HPDE6-E6E7 (cell line): ENCODE results near the gene AP4B1.
A peak's percentile ranks its signal among the peaks of the same experiment; 100 is the strongest.

Source experiments
- DNase-seq: peaks from one replicate; pipeline ENCODE4 v3.0.0; 2011; ENCODE audit warnings: missing footprints; ENCODE audit errors: extremely low spot score

AP4B1 gene

GRCh38 chr1:113930499-113931161 lies 26.0 kb upstream of the AP4B1 start:
- peak; percentile 36 for DNase-seq

GRCh38 chr1:113929750-113930498 lies 25.3 kb upstream of the AP4B1 start:
- peak; percentile 41 for DNase-seq

DNA sequence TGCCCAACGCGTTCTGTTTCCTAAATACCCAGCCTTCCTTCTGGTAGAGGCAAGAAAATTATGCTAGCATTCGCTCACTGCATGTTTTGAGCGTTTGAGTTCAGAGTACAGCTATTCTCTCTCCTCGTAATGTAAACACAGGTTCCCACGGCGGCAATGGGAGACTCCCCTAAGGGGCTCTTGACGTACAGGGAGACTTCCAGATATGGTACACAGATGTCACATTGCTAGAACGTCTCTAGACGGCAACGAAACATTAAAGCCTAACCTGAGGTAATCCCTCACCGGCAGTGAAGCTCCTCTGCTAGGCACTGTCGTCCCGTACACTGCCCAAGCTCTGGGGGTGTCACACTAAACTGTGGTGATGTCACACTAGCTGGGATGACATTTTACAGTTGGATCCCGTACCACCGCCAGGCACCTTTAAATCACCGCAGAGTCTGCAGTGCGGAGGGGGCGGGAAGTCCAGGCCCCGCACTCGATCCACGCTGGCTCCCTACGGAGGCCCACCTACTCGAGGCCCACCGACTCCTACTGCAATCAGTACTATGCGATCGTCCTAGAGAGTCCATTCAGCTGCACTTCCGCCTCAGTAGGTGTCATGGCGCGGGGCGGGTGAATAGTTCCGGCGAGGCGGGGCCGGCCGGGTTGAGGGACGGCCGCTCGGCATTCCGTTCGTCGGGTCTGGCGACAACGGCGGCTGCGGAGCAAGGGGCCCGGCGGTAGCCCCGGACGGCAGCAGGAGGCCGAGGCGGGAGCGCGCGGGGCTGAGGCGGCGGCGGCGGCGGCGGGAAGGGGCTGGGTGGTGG lies 24.5 kb upstream of the AP4B1 start, which contains the start of gene HIPK1:
Gene HIPK1, plus strand, starts transcription at position 384 of the 809 bp plus-strand sequence.
- peak; percentile 83 for DNase-seq

DNA sequence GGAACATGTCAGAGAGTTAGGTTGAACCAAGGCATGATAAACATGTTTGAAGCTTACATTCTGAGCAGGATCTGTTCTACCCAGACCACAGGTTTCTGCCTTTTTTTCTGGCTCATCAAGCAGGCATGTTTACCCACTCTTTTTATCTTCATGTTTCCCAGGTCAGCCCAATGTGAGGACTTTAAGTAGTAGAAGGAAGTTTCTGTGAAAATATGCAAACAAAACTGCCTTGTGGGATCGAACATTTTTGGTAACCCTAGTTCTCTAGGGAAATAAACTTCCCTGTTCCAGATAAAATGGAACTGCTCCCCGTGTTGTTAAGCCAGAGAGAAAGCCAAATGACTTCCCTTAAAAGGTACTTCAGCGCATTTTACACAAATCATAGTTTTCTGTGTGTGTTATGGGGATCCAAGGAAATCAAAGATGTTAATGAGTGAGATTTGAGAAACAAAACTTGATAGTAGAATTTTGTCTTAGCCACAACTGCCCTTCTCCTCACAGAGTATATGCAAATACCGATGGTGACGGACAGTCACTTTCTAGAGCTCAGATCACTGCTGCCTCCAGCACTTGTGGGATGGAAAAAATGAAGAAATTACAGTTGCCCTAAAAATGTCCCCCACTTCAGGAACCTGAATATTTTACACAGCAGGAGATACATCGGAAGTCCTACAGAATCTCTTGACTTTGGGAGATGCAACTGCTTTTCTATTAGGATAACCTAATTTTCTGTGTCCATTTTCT lies 23.8 kb upstream of the AP4B1 start:
- DNase-seq: no peak

GRCh38 chr1:113924473-113924872 lies 19.9 kb upstream of the AP4B1 start:
- no peak for DNase-seq

- no peak for DNase-seq
Measured at GRCh38 chr1:113922957-113923356, 18.4 kb upstream of the AP4B1 start.

DNA sequence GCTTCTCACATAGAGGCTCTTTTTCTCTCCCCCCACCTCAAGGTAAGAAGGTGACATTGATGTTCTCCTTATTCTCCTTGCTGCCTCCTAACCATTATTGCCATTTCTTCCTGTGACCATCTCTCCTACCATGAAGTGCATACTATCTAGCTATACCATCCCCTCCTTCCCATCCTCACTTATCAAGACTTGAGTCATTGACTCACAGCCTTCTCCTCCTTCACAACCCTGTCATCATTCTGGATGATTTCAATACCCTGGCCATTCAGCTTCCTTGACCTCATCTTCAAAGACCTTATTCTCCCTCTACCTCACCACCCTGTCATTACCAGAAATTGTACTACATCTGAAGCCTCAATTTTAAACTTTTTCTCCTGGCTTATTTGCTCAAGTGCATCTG lies 13.6 kb upstream of the AP4B1 start:
- no peak for DNase-seq

GRCh38 chr1:113917400-113918082 lies 12.9 kb upstream of the AP4B1 start:
- peak; percentile 66 for DNase-seq

GRCh38 chr1:113916974-113917373 lies 12.4 kb upstream of the AP4B1 start:
- no peak for DNase-seq

- DNase-seq: no peak
Measured at GRCh38 chr1:113913887-113914664, 9.5 kb upstream of the AP4B1 start.

- DNase-seq: no peak
Measured at GRCh38 chr1:113913312-113913668, 8.7 kb upstream of the AP4B1 start.

DNA sequence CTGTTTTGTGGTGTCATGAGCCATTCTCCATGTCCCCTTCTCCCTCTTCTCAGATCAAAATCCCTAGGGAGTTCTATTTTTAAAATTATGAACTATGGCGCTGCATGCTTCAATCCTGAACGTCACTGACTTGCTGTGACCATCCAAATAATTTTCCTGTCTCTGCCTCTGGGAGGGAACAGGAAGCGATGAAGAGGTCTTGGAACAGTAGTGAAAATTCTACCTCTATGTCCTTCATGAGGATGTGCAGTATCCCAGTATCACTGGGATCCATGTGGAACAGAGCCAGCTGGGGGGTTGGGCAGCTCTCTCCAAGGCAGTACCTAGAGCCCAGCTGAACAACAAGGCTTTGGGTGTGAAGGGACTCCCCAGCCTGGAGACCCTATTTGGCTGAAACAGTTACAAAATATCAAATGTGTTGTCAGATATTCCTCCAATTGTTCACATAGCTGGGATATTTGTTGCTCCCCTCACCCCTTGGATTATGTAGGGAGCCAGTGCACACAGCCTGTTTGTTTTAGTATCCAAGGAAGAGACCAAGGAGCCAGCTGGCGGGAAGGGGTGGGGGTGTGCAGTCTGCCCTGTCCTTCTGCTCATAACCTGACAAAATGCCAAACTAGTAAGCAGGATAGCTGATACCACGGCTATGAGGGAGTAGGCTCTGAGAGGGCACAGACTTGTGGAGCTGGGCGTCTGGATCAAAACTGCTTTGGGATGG lies 8.2 kb upstream of the AP4B1 start:
- no peak for DNase-seq

- DNase-seq: no peak
Measured at GRCh38 chr1:113905435-113905861, 849 bp upstream of the AP4B1 start.

DNA sequence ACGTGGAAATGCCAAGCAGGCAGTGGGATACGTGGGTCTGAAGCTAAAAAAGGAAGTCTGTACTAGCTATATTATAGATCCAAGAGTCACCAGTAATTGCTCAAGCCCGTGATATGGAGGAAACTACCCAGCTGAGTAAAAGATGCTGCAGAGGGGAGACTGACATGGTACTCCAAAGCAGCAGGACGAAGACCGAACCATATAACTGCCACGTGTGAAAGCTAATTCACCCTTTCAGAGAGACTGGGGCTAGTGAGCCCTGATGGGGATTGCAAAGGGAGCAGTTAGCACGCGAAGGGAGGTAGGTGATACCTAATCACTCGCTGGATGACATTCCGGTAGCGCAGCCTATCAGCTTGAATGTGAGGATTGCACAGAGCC lies 316 bp downstream of the AP4B1 start:
- peak; percentile 40 for DNase-seq

DNA sequence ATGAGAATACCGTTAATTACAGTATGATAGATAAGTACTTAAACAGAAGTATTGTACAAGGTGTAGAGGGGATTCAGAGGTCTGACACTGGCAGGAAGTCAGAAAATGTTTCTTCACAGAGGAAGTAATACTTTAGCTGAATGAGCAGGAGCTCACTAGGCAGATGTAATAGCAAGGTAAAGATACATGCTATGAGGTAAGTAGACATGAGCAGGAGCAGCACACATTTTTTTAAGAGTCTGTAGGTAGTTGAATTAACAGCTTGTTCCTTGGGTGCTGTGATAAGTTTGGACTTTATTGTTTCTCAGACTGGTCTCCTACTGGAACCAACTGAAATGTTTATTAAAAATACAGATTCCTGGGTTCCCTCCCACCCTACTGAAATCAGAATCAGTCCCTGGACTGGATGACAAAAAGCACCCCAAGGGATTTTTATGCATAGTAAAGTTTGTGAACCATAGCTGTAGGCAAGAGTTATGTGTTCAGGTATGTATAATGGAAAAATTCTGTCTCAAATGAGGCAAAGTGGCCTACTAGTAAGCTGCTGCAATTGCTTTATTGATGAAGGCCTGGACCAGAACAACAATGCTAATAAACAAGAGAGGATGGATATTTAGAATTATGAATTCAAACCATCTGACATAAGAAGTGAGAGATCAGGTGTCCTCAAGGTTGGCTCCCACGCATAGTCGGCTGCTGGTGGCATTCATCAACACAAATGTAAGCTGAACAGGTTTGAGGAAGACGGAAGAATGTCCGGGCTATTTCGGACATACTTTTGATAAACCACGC lies 902 bp downstream of the AP4B1 start:
- no peak for DNase-seq

GRCh38 chr1:113901191-113901590 lies 3.4 kb downstream of the AP4B1 start:
- DNase-seq: no peak

DNA sequence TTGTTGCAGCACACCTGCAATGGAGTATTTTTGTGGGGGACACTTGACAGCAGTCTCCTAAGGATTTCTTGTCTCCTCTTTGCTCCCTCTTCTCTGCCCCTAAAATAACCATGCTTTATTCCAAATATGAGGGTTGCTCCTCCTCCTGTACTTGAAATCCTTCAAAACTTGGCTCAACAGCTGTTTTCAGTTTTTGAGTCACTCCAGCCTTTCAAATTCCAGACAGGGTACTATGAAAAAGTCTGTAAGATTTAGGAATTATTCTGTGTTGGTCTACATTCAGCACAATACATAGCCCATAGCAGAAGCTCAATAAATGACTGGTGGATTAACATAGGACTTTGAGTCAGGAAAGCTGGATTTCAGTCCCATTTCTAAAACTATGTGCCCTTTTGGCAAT lies 5.5 kb downstream of the AP4B1 start:
- DNase-seq: no peak

DNA sequence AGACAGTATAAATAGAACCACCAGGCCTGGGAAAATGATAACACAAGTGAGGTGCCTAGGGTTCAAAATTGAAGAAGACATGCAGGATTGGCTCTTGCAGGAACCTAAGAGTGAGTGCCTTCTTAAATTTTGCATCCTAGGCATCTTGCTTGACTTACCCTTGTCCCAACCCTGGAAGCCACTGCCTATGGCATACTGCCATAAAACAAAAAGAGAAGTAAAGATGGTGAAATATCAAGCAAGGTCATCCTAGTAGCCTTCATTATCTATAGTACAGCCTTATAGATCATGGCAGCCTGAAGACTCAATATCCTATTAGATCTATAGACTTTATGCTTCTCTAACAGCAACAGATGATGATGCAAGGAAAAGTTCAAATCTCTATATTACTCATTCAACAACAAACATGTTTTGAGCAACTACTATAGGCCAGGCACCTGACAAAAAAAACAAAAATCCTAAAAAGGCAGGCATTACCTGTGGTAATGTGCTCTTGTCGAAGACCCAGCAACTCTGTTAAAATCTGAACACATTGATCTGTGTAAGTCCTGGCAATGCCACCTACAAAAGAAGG lies 6.3 kb downstream of the AP4B1 start:
- no peak for DNase-seq

DNA sequence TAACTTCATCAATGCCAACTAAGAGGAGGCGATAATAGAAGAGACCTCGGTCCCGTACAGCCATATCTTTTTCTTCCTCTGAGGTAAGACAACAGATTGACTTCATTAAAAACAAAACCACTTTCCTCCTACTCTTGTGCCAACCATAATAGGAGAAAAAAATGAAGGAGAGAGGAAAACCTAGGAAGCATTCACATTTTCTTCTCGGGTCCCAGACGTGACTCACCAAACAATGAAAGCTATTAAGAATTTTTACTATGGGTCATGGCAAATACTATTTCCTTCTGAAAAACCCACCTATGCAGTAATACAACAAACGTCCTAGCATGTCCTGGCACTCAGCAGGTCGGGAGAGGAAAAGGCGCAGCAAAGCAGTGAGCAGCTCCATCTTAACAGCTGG lies 8.6 kb downstream of the AP4B1 start:
- no peak for DNase-seq
